ENCODE data around the gene CPN2. TPM values are rescaled to one million over a fixed set of nuclear protein-coding genes. Genes with fewer than 3 reads are reported as not detected.

CPN2 gene
- total RNA-seq, 1 experiment from 2014 or later, result 0.08 TPM

DNA sequence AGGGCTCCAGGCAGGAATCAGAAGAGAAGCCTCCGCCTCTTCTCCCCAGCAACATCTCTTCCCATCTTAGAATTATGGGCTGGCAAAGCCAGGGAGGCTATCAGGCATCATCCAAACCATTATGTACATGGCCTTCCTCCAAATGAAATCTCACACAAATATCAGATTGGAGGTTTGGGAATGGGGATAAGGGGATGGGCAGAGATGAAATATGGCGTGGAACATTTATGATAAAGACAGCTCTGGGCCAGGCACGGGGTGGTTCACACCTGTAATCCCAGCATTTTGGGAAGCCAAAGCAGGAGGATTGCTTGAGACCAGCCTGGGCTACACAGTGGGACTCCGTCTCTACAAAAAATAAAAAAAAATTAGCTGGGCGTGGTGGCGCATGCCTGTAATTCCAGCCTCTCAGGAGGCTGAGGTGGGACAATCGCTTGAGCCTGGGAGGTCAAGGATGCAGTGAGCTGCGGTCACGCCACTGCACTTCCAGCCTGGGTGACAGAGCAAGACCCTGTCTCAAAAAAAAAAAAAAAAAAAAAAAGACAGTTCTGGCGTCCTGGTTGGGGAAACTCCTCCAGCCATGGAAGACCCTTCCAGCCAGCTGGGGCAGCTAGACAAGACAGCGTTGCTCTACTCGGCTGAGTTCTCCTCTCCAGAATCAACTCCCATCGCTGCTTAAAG is 36.6 kb downstream of the CPN2 start:
- H3K36me3 ChIP-seq (ENCODE audit: control insufficient read depth, insufficient read depth, low read length), result no peaks in the 10 kb centered on the region
- intact Hi-C loops (cut with micrococcal nuclease; ENCODE audit: unreplicated experiment) (loop anchor here (1.0 to 5.0 kb wide), 4 partner anchors 178 to 647 kb away; partner anchors contain the start of gene HES1), in situ Hi-C loops (cut with HindIII; ENCODE audit: low pct_unique_long_range_greater_than_20kb, low sequenced_read_pairs) (loop anchor here (25.0 kb wide), 1 partner anchor 552 kb away; no protein-coding TSS in a partner anchor)
- peak overlapping the region in 1 of 2 experiments; percentile 73; a peak in 2 of 4 replicates for H3K4me3 ChIP-seq (ENCODE audit: low read depth in 2 of 2, low read length in 2 of 2)
- TF ChIP-seq, protein P1, sequence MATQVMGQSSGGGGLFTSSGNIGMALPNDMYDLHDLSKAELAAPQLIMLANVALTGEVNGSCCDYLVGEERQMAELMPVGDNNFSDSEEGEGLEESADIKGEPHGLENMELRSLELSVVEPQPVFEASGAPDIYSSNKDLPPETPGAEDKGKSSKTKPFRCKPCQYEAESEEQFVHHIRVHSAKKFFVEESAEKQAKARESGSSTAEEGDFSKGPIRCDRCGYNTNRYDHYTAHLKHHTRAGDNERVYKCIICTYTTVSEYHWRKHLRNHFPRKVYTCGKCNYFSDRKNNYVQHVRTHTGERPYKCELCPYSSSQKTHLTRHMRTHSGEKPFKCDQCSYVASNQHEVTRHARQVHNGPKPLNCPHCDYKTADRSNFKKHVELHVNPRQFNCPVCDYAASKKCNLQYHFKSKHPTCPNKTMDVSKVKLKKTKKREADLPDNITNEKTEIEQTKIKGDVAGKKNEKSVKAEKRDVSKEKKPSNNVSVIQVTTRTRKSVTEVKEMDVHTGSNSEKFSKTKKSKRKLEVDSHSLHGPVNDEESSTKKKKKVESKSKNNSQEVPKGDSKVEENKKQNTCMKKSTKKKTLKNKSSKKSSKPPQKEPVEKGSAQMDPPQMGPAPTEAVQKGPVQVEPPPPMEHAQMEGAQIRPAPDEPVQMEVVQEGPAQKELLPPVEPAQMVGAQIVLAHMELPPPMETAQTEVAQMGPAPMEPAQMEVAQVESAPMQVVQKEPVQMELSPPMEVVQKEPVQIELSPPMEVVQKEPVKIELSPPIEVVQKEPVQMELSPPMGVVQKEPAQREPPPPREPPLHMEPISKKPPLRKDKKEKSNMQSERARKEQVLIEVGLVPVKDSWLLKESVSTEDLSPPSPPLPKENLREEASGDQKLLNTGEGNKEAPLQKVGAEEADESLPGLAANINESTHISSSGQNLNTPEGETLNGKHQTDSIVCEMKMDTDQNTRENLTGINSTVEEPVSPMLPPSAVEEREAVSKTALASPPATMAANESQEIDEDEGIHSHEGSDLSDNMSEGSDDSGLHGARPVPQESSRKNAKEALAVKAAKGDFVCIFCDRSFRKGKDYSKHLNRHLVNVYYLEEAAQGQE (IDR thresholded peaks at IDR 0.05; ENCODE audit: insufficient read depth in 1 of 2, low read depth in 2 of 2, low read length in 1 of 2), result no peak
- TF ChIP-seq SIN3A (IDR thresholded peaks at IDR 0.05; ENCODE audit: borderline replicate concordance, insufficient read depth, low read depth, low read length) (no peak), POLR2AphosphoS5 (IDR thresholded peaks at IDR 0.05; ENCODE audit: low read depth, low read length) (no peak), TCF7L2 (IDR thresholded peaks at IDR 0.05; ENCODE audit: low read depth, low read length) (no peak)
- TF ChIP-seq, protein P2, sequence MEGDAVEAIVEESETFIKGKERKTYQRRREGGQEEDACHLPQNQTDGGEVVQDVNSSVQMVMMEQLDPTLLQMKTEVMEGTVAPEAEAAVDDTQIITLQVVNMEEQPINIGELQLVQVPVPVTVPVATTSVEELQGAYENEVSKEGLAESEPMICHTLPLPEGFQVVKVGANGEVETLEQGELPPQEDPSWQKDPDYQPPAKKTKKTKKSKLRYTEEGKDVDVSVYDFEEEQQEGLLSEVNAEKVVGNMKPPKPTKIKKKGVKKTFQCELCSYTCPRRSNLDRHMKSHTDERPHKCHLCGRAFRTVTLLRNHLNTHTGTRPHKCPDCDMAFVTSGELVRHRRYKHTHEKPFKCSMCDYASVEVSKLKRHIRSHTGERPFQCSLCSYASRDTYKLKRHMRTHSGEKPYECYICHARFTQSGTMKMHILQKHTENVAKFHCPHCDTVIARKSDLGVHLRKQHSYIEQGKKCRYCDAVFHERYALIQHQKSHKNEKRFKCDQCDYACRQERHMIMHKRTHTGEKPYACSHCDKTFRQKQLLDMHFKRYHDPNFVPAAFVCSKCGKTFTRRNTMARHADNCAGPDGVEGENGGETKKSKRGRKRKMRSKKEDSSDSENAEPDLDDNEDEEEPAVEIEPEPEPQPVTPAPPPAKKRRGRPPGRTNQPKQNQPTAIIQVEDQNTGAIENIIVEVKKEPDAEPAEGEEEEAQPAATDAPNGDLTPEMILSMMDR (IDR thresholded peaks at IDR 0.05), result no peak
- ChIA-PET CTCF (no interaction called here), POLR2A (no interaction called here)
- no TSS peak for BruUV-seq (replicated peaks)
- H3K27me3 ChIP-seq (ENCODE audit: control insufficient read depth, insufficient read depth, low read length), result no peaks in the 10 kb centered on the region
- no peak for DNase-seq (ENCODE audit: low read depth, low spot score)
- H3K27ac ChIP-seq (ENCODE audit: low read length), result peak overlapping the region; percentile 73
- no peaks in the 10 kb centered on the region for H3K9me3 ChIP-seq (ENCODE audit: control insufficient read depth, insufficient read depth, low read depth, low read length)
- peaks cover 19% of the 10 kb centered on the region for H3K4me1 ChIP-seq (ENCODE audit: control insufficient read depth, insufficient read depth, low read length)
- no peak for ATAC-seq

DNA sequence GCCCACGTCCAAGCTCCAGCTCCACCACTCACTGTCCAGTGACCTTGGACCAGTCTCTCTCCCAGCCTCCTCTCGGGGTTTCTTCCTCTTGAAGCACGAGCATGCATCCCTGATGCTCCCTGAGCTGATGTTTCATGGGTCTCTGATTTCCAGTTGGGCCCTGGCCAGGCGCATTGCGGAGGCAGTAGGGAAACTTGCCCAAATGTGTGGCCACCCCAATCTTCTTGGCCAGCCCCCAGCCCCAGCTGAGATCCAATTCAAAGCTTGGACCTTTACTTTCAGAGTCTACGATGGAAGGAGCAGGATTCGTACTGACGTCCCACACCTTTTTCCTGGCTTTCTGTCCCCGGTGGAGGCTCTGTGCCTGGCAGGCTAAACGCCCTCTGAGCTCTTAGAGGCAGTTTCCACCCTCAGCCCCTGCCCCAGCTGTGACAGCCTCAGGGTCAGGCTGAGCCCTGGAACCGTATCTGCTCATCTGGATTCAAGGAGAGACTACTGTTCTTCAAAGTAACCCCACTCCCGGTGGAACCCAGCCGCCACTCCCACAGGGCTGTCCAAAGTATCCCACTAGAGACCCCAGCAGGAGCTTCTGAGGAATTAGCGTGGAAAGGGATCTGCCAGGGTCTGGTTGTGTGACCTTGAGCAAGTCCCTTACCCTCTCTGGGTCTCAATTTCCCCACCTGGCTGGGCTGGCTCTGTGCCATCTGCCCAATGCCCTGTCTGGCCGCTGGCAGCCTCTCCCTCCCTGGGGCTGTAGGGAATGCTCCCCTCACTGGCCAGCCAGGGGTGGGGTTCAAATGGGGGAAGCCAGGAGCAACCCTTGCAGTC is 37.4 kb downstream of the CPN2 start:
- H3K4me1 ChIP-seq (ENCODE audit: control insufficient read depth, insufficient read depth, low read length), result peaks cover 19% of the 10 kb centered on the region
- H3K27ac ChIP-seq (ENCODE audit: low read length), result 0 out of 2 replicates have a peak overlapping the region, but pooled peaks have one; percentile 37
- TF ChIP-seq SIN3A (IDR thresholded peaks at IDR 0.05; ENCODE audit: borderline replicate concordance, insufficient read depth, low read depth, low read length), result no peak
- no peak for TF ChIP-seq POLR2AphosphoS5 (IDR thresholded peaks at IDR 0.05; ENCODE audit: low read depth, low read length)
- no peak for TF ChIP-seq TCF7L2 (IDR thresholded peaks at IDR 0.05; ENCODE audit: low read depth, low read length)
- TF ChIP-seq, protein P2 (IDR thresholded peaks at IDR 0.05), result no peak; the same call in 1 of the 2 replicates
- TF ChIP-seq, protein P1 (IDR thresholded peaks at IDR 0.05; ENCODE audit: insufficient read depth in 1 of 2, low read depth in 2 of 2, low read length in 1 of 2), result no peak
- no peak overlapping the region for H3K4me3 ChIP-seq (ENCODE audit: low read depth in 2 of 2, low read length in 2 of 2)
- DNase-seq (ENCODE audit: low read depth, low spot score), result no peak
- intact Hi-C loops (cut with micrococcal nuclease; ENCODE audit: unreplicated experiment), result loop anchor here (2.0 kb wide), 2 partner anchors 525 to 533 kb away; no protein-coding TSS in a partner anchor
- POLR2A ChIA-PET, result interaction anchor here (0.6 kb wide), 2 partner anchors 45 to 178 kb away, joined by 8 to 10 read pairs; partner anchors contain the start of gene HES1
- no peaks in the 10 kb centered on the region for H3K36me3 ChIP-seq (ENCODE audit: control insufficient read depth, insufficient read depth, low read length)
- BruUV-seq (replicated peaks), result no TSS peak
- in situ Hi-C loops (cut with HindIII; ENCODE audit: low pct_unique_long_range_greater_than_20kb, low sequenced_read_pairs), result loop anchor here (25.0 kb wide), 1 partner anchor 551 kb away; no protein-coding TSS in a partner anchor
- H3K27me3 ChIP-seq (ENCODE audit: control insufficient read depth, insufficient read depth, low read length), result no peaks in the 10 kb centered on the region
- CTCF ChIA-PET, result interaction anchor here (0.5 kb wide), 1 partner anchor 557 kb away, joined by 7 read pairs; no protein-coding TSS in a partner anchor
- H3K9me3 ChIP-seq (ENCODE audit: control insufficient read depth, insufficient read depth, low read depth, low read length), result no peaks in the 10 kb centered on the region
- no peak for ATAC-seq

All from Panc1 (cell line).